BLaER1 (cell line): Measurements from ENCODE around the gene SLC6A2.

ENCODE experiments used
- H3K27ac ChIP-seq: shearing (Covaris generic); formaldehyde crosslinking; 2 replicates; pipeline ENCODE4 v1.8.1; 2022
- H3K27me3 ChIP-seq: shearing (Covaris generic); formaldehyde crosslinking; 2 replicates; pipeline ENCODE4 v1.8.1; 2022
- H3K36me3 ChIP-seq: shearing (Covaris generic); formaldehyde crosslinking; 2 replicates; pipeline ENCODE4 v1.8.1; 2022
- H3K4me1 ChIP-seq: shearing (Covaris generic); formaldehyde crosslinking; 2 replicates; pipeline ENCODE4 v1.8.1; 2022
- H3K4me2 ChIP-seq: shearing (Covaris generic); formaldehyde crosslinking; 2 replicates; pipeline ENCODE4 v1.8.1; 2022
- H3K4me3 ChIP-seq: shearing (Covaris generic); formaldehyde crosslinking; 2 replicates; pipeline ENCODE4 v1.8.1; 2022
- H3K9ac ChIP-seq: shearing (Covaris generic); formaldehyde crosslinking; 2 replicates; pipeline ENCODE4 v1.8.1; 2022
- H3K9me3 ChIP-seq: shearing (Covaris generic); formaldehyde crosslinking; 2 replicates; pipeline ENCODE4 v1.8.1; 2022
- H4K20me1 ChIP-seq: shearing (Covaris generic); formaldehyde crosslinking; 2 replicates; pipeline ENCODE4 v1.8.1; 2022
- Cebpa-rat ChIP-seq: shearing (Covaris generic); IDR thresholded peaks from 2 replicates; pipeline ENCODE4 v1.8.1; 2022

Gene SLC6A2

DNA sequence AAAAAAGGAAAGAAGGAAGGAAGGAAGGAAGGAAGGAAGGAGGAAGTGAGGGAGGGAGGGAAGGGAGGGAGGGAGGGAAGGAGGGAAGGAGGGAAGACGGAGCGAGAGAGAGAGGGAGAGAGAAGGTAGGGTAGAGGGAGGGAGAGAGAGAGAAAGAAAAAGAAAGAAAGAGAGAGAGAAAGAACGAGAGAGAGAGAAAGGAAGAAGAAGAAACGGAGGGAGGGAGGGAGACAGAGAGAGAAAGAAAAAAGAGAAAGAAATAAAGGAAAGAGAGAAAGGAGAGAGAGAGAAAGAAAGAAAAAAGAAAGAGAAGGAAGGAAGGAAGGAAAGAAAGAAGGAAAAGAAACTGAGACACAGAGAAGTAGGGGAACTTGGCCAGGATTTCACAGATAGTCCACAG, 8.4 kb upstream of the SLC6A2 start:
- H3K27ac ChIP-seq: no peak overlapping the region
- TF ChIP-seq Cebpa-rat: no peak
- H3K4me1 ChIP-seq: no peaks in the 10 kb centered on the region

GRCh38 chr16:55647798-55648197, 8.0 kb upstream of the SLC6A2 start:
- Histone ChIP-seq H3K27ac (no peak overlapping the region), H3K4me2 (no peak overlapping the region), H3K27me3 (no peaks in the 10 kb centered on the region), H3K9ac (no peak overlapping the region), H3K4me1 (no peaks in the 10 kb centered on the region), H3K9me3 (no peaks in the 10 kb centered on the region), H3K36me3 (no peaks in the 10 kb centered on the region), H4K20me1 (no peaks in the 10 kb centered on the region), H3K4me3 (no peak overlapping the region)
- no peak for TF ChIP-seq Cebpa-rat

More for the DNA sequence above, 8.4 kb upstream of the SLC6A2 start:
- Histone ChIP-seq H3K27me3 (no peaks in the 10 kb centered on the region), H4K20me1 (no peaks in the 10 kb centered on the region), H3K9me3 (no peaks in the 10 kb centered on the region), H3K4me3 (no peak overlapping the region), H3K4me2 (no peak overlapping the region), H3K9ac (no peak overlapping the region), H3K36me3 (no peaks in the 10 kb centered on the region)

DNA sequence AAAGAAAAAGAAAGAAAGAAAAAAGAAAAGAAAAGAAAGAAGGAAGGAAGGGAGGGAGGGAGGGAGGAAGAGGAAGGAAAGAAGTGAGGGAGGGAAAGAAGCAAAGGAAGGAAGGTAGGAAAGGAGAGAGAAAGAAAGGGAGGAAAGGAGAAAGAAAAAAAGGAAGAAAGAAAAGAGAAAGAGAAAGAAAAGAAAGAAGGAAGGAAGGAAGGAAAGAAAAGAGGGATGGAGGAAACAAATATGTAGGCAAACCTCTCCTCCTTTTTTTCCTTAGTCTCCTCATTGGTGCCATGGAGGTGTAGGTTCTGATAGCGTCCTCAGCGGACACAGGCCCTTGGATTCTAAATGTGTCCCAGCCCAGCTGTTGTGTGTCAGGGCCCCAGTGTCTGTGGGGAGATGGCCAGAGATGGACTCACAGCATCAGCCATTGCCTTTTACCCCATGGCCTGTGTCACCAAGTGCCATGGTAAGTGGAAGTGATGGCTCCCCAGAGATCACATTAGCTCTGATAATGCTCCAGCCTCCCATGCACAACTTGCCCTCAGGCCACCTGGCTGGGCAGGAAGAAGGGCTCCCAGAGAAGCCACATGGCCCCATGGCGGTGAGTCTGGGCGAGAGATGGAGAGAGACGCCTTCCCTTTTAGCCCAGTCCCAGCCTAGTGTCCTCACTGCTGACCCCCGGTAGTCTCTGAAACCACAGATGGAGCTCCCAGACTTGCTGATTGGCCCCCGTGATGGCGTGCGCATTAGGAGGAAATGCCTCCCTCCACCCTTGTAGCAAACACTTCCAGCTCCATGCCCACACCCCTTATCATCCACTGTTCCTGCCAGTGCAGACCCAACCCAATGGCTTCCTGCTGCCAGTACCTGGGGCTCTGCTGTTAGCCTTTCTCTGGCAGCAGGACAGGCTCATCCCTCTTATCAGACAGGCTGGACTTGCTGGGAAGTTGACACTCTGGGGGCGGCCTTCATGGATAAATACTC, 3.7 kb upstream of the SLC6A2 start:
- no peaks in the 10 kb centered on the region for H3K4me1 ChIP-seq
- no peak overlapping the region for H3K9ac ChIP-seq
- peaks cover 15% of the 10 kb centered on the region for H3K9me3 ChIP-seq
- no peaks in the 10 kb centered on the region for H3K27me3 ChIP-seq
- no peak overlapping the region for H3K27ac ChIP-seq
- no peak overlapping the region for H3K4me3 ChIP-seq
- H3K36me3 ChIP-seq: no peaks in the 10 kb centered on the region
- H4K20me1 ChIP-seq: no peaks in the 10 kb centered on the region
- no peak for TF ChIP-seq Cebpa-rat
- no peak overlapping the region for H3K4me2 ChIP-seq

- no peak overlapping the region for H3K4me2 ChIP-seq
- H4K20me1 ChIP-seq: no peaks in the 10 kb centered on the region
- H3K9ac ChIP-seq: no peak overlapping the region
- no peaks in the 10 kb centered on the region for H3K4me1 ChIP-seq
- no peak overlapping the region for H3K4me3 ChIP-seq
- H3K9me3 ChIP-seq: peaks cover 15% of the 10 kb centered on the region
- no peak for TF ChIP-seq Cebpa-rat
- no peak overlapping the region for H3K27ac ChIP-seq
- no peaks in the 10 kb centered on the region for H3K36me3 ChIP-seq
- H3K27me3 ChIP-seq: no peaks in the 10 kb centered on the region
Observed at GRCh38 chr16:55653106-55653505, 2.7 kb upstream of the SLC6A2 start.

DNA sequence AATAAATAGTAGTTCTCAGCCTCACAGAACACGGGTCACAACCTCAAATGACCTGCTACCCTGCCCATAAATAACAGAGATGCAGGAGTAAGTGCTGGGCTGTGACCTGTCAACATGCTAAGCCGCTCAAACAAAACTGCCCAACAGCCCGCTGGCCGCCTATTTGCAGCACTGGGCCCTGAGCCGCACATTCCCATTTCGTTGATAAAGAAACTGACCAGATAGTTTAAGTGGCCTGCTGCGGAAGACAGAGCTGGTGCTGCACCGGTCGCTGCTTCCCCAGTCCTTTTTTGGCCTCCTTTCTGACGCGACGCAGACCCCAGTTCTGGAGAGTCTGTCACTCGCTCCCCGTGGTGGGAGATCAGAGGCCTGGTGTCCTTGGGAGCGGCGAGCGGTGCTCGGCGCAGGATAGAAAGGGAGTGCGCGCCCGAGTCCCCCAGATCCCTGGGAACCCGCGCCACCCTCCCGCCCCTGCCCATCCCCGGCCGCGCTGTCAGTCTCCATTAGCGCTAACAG, 349 bp upstream of the SLC6A2 start:
- Histone ChIP-seq H3K4me3 (no peak overlapping the region), H3K27me3 (no peaks in the 10 kb centered on the region), H3K36me3 (no peaks in the 10 kb centered on the region), H3K4me1 (no peaks in the 10 kb centered on the region), H3K27ac (no peak overlapping the region), H3K9me3 (peaks cover 15% of the 10 kb centered on the region), H4K20me1 (no peaks in the 10 kb centered on the region), H3K9ac (no peak overlapping the region), H3K4me2 (no peak overlapping the region)
- no peak for TF ChIP-seq Cebpa-rat

DNA sequence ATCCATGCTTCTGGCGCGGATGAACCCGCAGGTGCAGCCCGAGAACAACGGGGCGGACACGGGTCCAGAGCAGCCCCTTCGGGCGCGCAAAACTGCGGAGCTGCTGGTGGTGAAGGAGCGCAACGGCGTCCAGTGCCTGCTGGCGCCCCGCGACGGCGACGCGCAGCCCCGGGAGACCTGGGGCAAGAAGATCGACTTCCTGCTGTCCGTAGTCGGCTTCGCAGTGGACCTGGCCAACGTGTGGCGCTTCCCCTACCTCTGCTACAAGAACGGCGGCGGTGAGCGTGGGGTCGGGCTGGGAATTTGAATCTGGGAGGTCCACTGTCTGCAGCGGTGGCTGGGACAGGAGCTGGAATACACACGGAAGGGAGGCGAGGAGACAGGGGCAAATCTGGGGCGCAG, 904 bp downstream of the SLC6A2 start:
- no peaks in the 10 kb centered on the region for H3K4me1 ChIP-seq
- no peak overlapping the region for H3K9ac ChIP-seq
- H3K4me3 ChIP-seq: no peak overlapping the region
- no peak overlapping the region for H3K4me2 ChIP-seq
- TF ChIP-seq Cebpa-rat: no peak
- no peaks in the 10 kb centered on the region for H3K36me3 ChIP-seq
- H3K27ac ChIP-seq: no peak overlapping the region
- no peaks in the 10 kb centered on the region for H3K27me3 ChIP-seq
- H4K20me1 ChIP-seq: no peaks in the 10 kb centered on the region
- H3K9me3 ChIP-seq: peaks cover 15% of the 10 kb centered on the region

DNA sequence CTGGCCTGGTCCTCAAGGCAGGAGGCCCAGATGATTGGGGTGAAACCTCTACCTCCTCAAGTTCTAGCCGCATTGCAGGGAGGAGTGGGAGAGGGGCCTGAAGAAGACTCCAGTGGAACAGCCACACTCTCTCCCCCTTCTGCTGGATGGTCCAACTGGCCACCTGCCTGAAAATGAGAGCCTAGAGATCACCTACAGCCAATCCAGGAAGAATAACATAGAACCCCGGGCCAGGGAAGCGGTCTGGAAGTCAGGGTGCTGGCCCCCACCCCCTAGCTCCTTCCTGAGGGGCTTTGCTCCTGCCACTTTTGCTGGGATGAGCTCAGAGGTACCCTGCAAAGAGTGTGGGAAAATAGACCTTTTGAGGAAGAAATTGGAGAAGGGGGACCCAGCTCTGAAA, 1.8 kb downstream of the SLC6A2 start:
- Histone ChIP-seq H3K4me3 (no peak overlapping the region), H3K9me3 (peaks cover 15% of the 10 kb centered on the region), H3K9ac (no peak overlapping the region), H3K4me2 (no peak overlapping the region), H4K20me1 (no peaks in the 10 kb centered on the region), H3K4me1 (no peaks in the 10 kb centered on the region), H3K36me3 (no peaks in the 10 kb centered on the region), H3K27ac (no peak overlapping the region), H3K27me3 (no peaks in the 10 kb centered on the region)
- TF ChIP-seq Cebpa-rat: no peak

DNA sequence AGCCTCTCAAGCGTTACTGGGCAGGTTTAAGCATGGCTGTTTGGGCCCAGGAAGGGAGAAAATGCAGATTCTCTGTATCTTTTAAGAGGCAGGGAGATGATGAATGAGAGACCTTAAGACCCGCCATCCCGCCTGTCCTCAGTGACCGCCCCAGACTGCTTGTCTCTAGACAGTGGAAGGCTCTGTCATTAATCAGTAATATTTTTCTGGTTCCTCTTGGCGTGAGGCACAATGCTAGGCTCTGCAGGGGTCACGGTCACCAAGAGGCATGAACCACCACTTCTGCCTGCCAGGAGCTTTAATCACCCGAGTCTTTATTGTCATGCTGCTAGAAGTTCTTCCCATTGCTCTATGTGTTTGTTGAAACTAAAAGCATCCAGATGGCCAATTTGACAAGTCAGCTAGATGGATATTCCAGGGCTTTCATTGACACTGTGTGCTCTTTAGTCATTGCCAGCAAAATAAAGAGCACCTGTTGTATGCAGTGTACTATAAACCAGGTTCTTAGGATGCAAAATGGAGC, 3.2 kb downstream of the SLC6A2 start:
- Histone ChIP-seq H3K27me3 (no peaks in the 10 kb centered on the region), H3K4me3 (no peak overlapping the region), H4K20me1 (no peaks in the 10 kb centered on the region), H3K9ac (no peak overlapping the region), H3K4me1 (no peaks in the 10 kb centered on the region), H3K9me3 (peaks cover 15% of the 10 kb centered on the region), H3K4me2 (no peak overlapping the region), H3K27ac (no peak overlapping the region), H3K36me3 (no peaks in the 10 kb centered on the region)
- TF ChIP-seq Cebpa-rat: no peak

- no peak overlapping the region for H3K4me2 ChIP-seq
- no peak for TF ChIP-seq Cebpa-rat
- H3K4me3 ChIP-seq: no peak overlapping the region
- H3K9me3 ChIP-seq: peaks cover 15% of the 10 kb centered on the region
- no peak overlapping the region for H3K9ac ChIP-seq
- H3K36me3 ChIP-seq: no peaks in the 10 kb centered on the region
- no peaks in the 10 kb centered on the region for H3K27me3 ChIP-seq
- no peaks in the 10 kb centered on the region for H3K4me1 ChIP-seq
- H3K27ac ChIP-seq: no peak overlapping the region
- H4K20me1 ChIP-seq: no peaks in the 10 kb centered on the region
Observed at GRCh38 chr16:55660026-55660425, 4.2 kb downstream of the SLC6A2 start.

DNA sequence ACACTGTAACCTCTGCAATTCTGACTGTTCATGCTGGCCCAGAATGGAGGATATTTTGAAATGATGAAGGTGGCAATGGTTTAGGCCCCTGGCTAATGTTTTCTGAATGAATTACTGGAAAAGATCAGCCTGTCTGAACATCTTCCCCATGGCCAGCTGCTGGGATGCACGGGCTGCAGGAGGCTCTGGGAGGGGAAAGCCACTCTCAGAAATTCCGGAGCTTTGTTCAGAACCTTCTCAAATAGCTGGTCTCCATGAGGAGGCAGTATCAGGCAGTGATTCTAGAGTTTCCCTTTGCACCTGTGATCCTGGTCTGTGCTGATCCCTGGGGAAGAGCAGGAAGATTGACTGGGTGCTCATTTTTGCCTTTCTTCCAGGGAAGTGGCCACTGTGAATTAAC, 5.0 kb downstream of the SLC6A2 start:
- Histone ChIP-seq H3K36me3 (no peaks in the 10 kb centered on the region), H3K27ac (no peak overlapping the region), H3K4me2 (no peak overlapping the region), H3K27me3 (no peaks in the 10 kb centered on the region), H3K4me1 (no peaks in the 10 kb centered on the region), H4K20me1 (no peaks in the 10 kb centered on the region), H3K9ac (no peak overlapping the region), H3K4me3 (no peak overlapping the region), H3K9me3 (peaks cover 10% of the 10 kb centered on the region)
- no peak for TF ChIP-seq Cebpa-rat
